Ascending aorta (tissue), 2 donors: ENCODE measurements around the gene METTL21C. TPM values are rescaled to one million over a fixed set of nuclear protein-coding genes. Genes with fewer than 3 reads are reported as not detected.

Experiments used
- DNase-seq, 2 donors: peaks; one replicate each; pipeline ENCODE4 v3.0.0-alpha.2; 2019; ENCODE audit warnings: low spot score in 2 of 2
- H3K27ac ChIP-seq, 2 donors: fragments of 200-600 bp; sonication (generic); one replicate each; pipeline ENCODE4 v1.5.1; 2016 to 2017; ENCODE audit warnings: mild to moderate bottlenecking in 1 of 2
- H3K27me3 ChIP-seq: fragments of 200-600 bp; sonication (generic); one replicate; pipeline ENCODE4 v1.5.1; 2017
- H3K36me3 ChIP-seq, 2 donors: fragments of 200-600 bp; sonication (generic); one replicate each; pipeline ENCODE4 v1.5.1; 2016
- H3K4me1 ChIP-seq, 2 donors: fragments of 200-600 bp; sonication (generic); one replicate each; pipeline ENCODE4 v1.5.1; 2016 to 2017; ENCODE audit warnings: mild to moderate bottlenecking in 1 of 2
- H3K4me3 ChIP-seq, 2 donors: fragments of 200-600 bp; sonication (generic); one replicate each; pipeline ENCODE4 v1.5.1; 2016 to 2017; ENCODE audit warnings: mild to moderate bottlenecking in 1 of 2
- H3K9me3 ChIP-seq, 2 donors: fragments of 200-600 bp; sonication (generic); one replicate each; pipeline ENCODE4 v1.5.1; 2016
- CTCF ChIP-seq, 3 experiments: fragments of 200-600 bp in 2 of 3; fragments of 450-650 bp in 1 of 3; sonication (generic) in 2 of 3; IDR thresholded peaks; one replicate each; pipeline ENCODE4 v1.5.1; 2016 to 2019; ENCODE audit warnings: antibody characterized with exemption in 3 of 3, mild to moderate bottlenecking in 1 of 3, moderate library complexity in 1 of 3
- intact Hi-C: fragments of 100-400 bp; cut with DNase I; formaldehyde crosslinking; loops from one replicate; pipeline ENCODE4 v1.15.1; 2023
- total RNA-seq: library from RNA; depleted of rRNA; stranded (reverse); fragments of >200 nt; gene quantifications from one replicate; pipeline ENCODE4 v1.1.0, GENCODE V29; 2016

METTL21C gene
- total RNA-seq, 1 donor from 2014 or later, result not detected

- H3K36me3 ChIP-seq, result no peaks in the 10 kb centered on the region
- no peaks in the 10 kb centered on the region for H3K4me1 ChIP-seq
- H3K27me3 ChIP-seq, result no peaks in the 10 kb centered on the region
- no peak for DNase-seq
- H3K27ac ChIP-seq, result no peak overlapping the region
- intact Hi-C loops, result no loop called here
- no peaks in the 10 kb centered on the region for H3K9me3 ChIP-seq
- H3K4me3 ChIP-seq, result no peak overlapping the region
- TF ChIP-seq CTCF (IDR thresholded peaks at IDR 0.05), result peak; percentile 4 to 32 (median 7)
Measured at GRCh38 chr13:102724923-102725322, 30.1 kb upstream of the METTL21C start.

- TF ChIP-seq CTCF (IDR thresholded peaks at IDR 0.05), result no peak
- intact Hi-C loops, result no loop called here
- no peak overlapping the region for H3K4me3 ChIP-seq
Measured at GRCh38 chr13:102721800-102722231, 27.0 kb upstream of the METTL21C start.

GRCh38 chr13:102718746-102719145 lies 23.9 kb upstream of the METTL21C start:
- H3K4me3 ChIP-seq, result no peak overlapping the region
- no peaks in the 10 kb centered on the region for H3K36me3 ChIP-seq
- no peaks in the 10 kb centered on the region for H3K27me3 ChIP-seq
- intact Hi-C loops, result no loop called here
- H3K9me3 ChIP-seq, result no peaks in the 10 kb centered on the region
- no peak overlapping the region for H3K27ac ChIP-seq
- TF ChIP-seq CTCF (IDR thresholded peaks at IDR 0.05), result no peak
- DNase-seq, result no peak
- H3K4me1 ChIP-seq, result no peaks in the 10 kb centered on the region

More at GRCh38 chr13:102721800-102722231, 27.0 kb upstream of the METTL21C start:
- H3K36me3 ChIP-seq, result no peaks in the 10 kb centered on the region
- no peaks in the 10 kb centered on the region for H3K4me1 ChIP-seq
- DNase-seq, result no peak
- H3K27ac ChIP-seq, result no peak overlapping the region
- H3K9me3 ChIP-seq, result no peaks in the 10 kb centered on the region
- no peaks in the 10 kb centered on the region for H3K27me3 ChIP-seq

- Histone ChIP-seq H3K36me3 (no peaks in the 10 kb centered on the region), H3K27ac (no peak overlapping the region), H3K9me3 (no peaks in the 10 kb centered on the region), H3K4me1 (no peaks in the 10 kb centered on the region), H3K27me3 (no peaks in the 10 kb centered on the region), H3K4me3 (no peak overlapping the region)
- intact Hi-C loops, result no loop called here
- no peak for DNase-seq
- no peak for TF ChIP-seq CTCF (IDR thresholded peaks at IDR 0.05)
Measured at GRCh38 chr13:102715447-102715846, 20.6 kb upstream of the METTL21C start.

- no peaks in the 10 kb centered on the region for H3K9me3 ChIP-seq
- H3K27me3 ChIP-seq, result no peaks in the 10 kb centered on the region
- no peaks in the 10 kb centered on the region for H3K4me1 ChIP-seq
- no peak for TF ChIP-seq CTCF (IDR thresholded peaks at IDR 0.05)
- H3K36me3 ChIP-seq, result no peaks in the 10 kb centered on the region
- H3K4me3 ChIP-seq, result no peak overlapping the region
- H3K27ac ChIP-seq, result no peak overlapping the region
- intact Hi-C loops, result no loop called here
- DNase-seq, result no peak
Measured at GRCh38 chr13:102710261-102710679, 15.4 kb upstream of the METTL21C start.

GRCh38 chr13:102709536-102709935 lies 14.7 kb upstream of the METTL21C start:
- no peak overlapping the region for H3K27ac ChIP-seq
- intact Hi-C loops, result no loop called here
- H3K36me3 ChIP-seq, result no peaks in the 10 kb centered on the region
- no peaks in the 10 kb centered on the region for H3K27me3 ChIP-seq
- DNase-seq, result no peak
- no peaks in the 10 kb centered on the region for H3K4me1 ChIP-seq
- H3K9me3 ChIP-seq, result no peaks in the 10 kb centered on the region
- no peak for TF ChIP-seq CTCF (IDR thresholded peaks at IDR 0.05)
- no peak overlapping the region for H3K4me3 ChIP-seq
